ENCODE data around the gene COL24A1. TPM values are rescaled to one million over a fixed set of nuclear protein-coding genes. Genes with fewer than 3 reads are reported as not detected.

Gene COL24A1
- total RNA-seq, 1 experiment from 2014 or later = 0.15 TPM

- Histone ChIP-seq H3K27me3 (replicated peaks; ENCODE audit: insufficient read depth, low read depth, low read length, poor library complexity) (no peaks in the 10 kb centered on the region), H3K9me3 (ENCODE audit: low read depth, low read length, poor library complexity, severe bottlenecking) (no peaks in the 10 kb centered on the region), H3K27ac (ENCODE audit: low read depth, low read length, poor library complexity, severe bottlenecking) (no peak overlapping the region), H3K36me3 (ENCODE audit: insufficient read depth, low read length, poor library complexity, severe bottlenecking) (no peaks in the 10 kb centered on the region), H3K4me1 (ENCODE audit: insufficient read depth, low read length, poor library complexity, severe bottlenecking) (no peaks in the 10 kb centered on the region), H3K4me3 (ENCODE audit: low read depth, low read length, poor library complexity, severe bottlenecking) (no peak overlapping the region)
- no peak for DNase-seq (ENCODE audit: low spot score)
- no peak for TF ChIP-seq CTCF (conservative IDR thresholded peaks at IDR 0.05; ENCODE audit: low read depth, low read length)
- no peak for TF ChIP-seq EZH2 (IDR thresholded peaks at IDR 0.05; ENCODE audit: borderline replicate concordance, low read depth, low read length, poor library complexity, severe bottlenecking)
- CTCF ChIA-PET = no interaction called here
- intact Hi-C loops (cut with micrococcal nuclease; ENCODE audit: unreplicated experiment) = no loop called here
- no TSS peak for BruUV-seq (replicated peaks)
- POLR2A ChIA-PET (ENCODE audit: low non-redundant PET) = no interaction called here
Observed at GRCh38 chr1:85976516-85977205, 179.9 kb downstream of the COL24A1 start.

- CTCF ChIA-PET = no interaction called here
- Histone ChIP-seq H3K27me3 (replicated peaks; ENCODE audit: insufficient read depth, low read depth, low read length, poor library complexity) (no peaks in the 10 kb centered on the region), H3K9me3 (ENCODE audit: low read depth, low read length, poor library complexity, severe bottlenecking) (no peaks in the 10 kb centered on the region), H3K4me3 (ENCODE audit: low read depth, low read length, poor library complexity, severe bottlenecking) (no peak overlapping the region), H3K27ac (ENCODE audit: low read depth, low read length, poor library complexity, severe bottlenecking) (no peak overlapping the region), H3K36me3 (ENCODE audit: insufficient read depth, low read length, poor library complexity, severe bottlenecking) (no peaks in the 10 kb centered on the region), H3K4me1 (ENCODE audit: insufficient read depth, low read length, poor library complexity, severe bottlenecking) (no peaks in the 10 kb centered on the region)
- DNase-seq (ENCODE audit: low spot score) = no peak
- intact Hi-C loops (cut with micrococcal nuclease; ENCODE audit: unreplicated experiment) = no loop called here
- TF ChIP-seq CTCF (conservative IDR thresholded peaks at IDR 0.05; ENCODE audit: low read depth, low read length) (no peak), EZH2 (IDR thresholded peaks at IDR 0.05; ENCODE audit: borderline replicate concordance, low read depth, low read length, poor library complexity, severe bottlenecking) (no peak)
- POLR2A ChIA-PET (ENCODE audit: low non-redundant PET) = no interaction called here
- no TSS peak for BruUV-seq (replicated peaks)
Observed at GRCh38 chr1:85975912-85976371, 180.6 kb downstream of the COL24A1 start.

- no peak overlapping the region for H3K27ac ChIP-seq (ENCODE audit: low read depth, low read length, poor library complexity, severe bottlenecking)
- no peaks in the 10 kb centered on the region for H3K9me3 ChIP-seq (ENCODE audit: low read depth, low read length, poor library complexity, severe bottlenecking)
- POLR2A ChIA-PET (ENCODE audit: low non-redundant PET) = no interaction called here
- no peaks in the 10 kb centered on the region for H3K27me3 ChIP-seq (replicated peaks; ENCODE audit: insufficient read depth, low read depth, low read length, poor library complexity)
- no peaks in the 10 kb centered on the region for H3K4me1 ChIP-seq (ENCODE audit: insufficient read depth, low read length, poor library complexity, severe bottlenecking)
- no peak for DNase-seq (ENCODE audit: low spot score)
- BruUV-seq (replicated peaks) = no TSS peak
- TF ChIP-seq EZH2 (IDR thresholded peaks at IDR 0.05; ENCODE audit: borderline replicate concordance, low read depth, low read length, poor library complexity, severe bottlenecking) (no peak), CTCF (conservative IDR thresholded peaks at IDR 0.05; ENCODE audit: low read depth, low read length) (no peak)
- CTCF ChIA-PET = no interaction called here
- intact Hi-C loops (cut with micrococcal nuclease; ENCODE audit: unreplicated experiment) = no loop called here
- H3K36me3 ChIP-seq (ENCODE audit: insufficient read depth, low read length, poor library complexity, severe bottlenecking) = no peaks in the 10 kb centered on the region
- H3K4me3 ChIP-seq (ENCODE audit: low read depth, low read length, poor library complexity, severe bottlenecking) = no peak overlapping the region
Observed at GRCh38 chr1:85962457-85962856, 194.1 kb downstream of the COL24A1 start.

All from A673 (cell line).